Body of pancreas (tissue), 4 donors: ENCODE measurements around the gene SCG5.

ENCODE experiments used
- POLR2A ChIP-seq, 3 donors: fragments of 450-650 bp; IDR thresholded peaks; one replicate each; pipeline ENCODE4 v1.6.1; 2016; ENCODE audit warnings: antibody characterized with exemption in 3 of 3, mild to moderate bottlenecking in 2 of 3
- TF ChIP-seq, protein P1 (sequence below), 7 experiments: fragments of 450-650 bp in 4 of 7; fragments of 200-600 bp in 3 of 7; sonication (generic) in 3 of 7; IDR thresholded peaks; one replicate each; pipeline ENCODE4 v1.5.1; 2016 to 2019; ENCODE audit warnings: antibody characterized with exemption in 7 of 7

GRCh38 chr15:32704395-32704981 is 63.0 kb downstream of the SCG5 start:
- TF ChIP-seq, protein P1, sequence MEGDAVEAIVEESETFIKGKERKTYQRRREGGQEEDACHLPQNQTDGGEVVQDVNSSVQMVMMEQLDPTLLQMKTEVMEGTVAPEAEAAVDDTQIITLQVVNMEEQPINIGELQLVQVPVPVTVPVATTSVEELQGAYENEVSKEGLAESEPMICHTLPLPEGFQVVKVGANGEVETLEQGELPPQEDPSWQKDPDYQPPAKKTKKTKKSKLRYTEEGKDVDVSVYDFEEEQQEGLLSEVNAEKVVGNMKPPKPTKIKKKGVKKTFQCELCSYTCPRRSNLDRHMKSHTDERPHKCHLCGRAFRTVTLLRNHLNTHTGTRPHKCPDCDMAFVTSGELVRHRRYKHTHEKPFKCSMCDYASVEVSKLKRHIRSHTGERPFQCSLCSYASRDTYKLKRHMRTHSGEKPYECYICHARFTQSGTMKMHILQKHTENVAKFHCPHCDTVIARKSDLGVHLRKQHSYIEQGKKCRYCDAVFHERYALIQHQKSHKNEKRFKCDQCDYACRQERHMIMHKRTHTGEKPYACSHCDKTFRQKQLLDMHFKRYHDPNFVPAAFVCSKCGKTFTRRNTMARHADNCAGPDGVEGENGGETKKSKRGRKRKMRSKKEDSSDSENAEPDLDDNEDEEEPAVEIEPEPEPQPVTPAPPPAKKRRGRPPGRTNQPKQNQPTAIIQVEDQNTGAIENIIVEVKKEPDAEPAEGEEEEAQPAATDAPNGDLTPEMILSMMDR (IDR thresholded peaks at IDR 0.05): no peak
- no peak for TF ChIP-seq POLR2A (IDR thresholded peaks at IDR 0.05)
